Fibroblast of skin of back (primary cell): ENCODE results near the gene UROC1.
A peak's percentile ranks its signal among the peaks of the same experiment; 100 is the strongest.

Experiments
- DNase-seq: peaks from one replicate; pipeline ENCODE4 v3.0.0-alpha.2; 2013

Gene UROC1

GRCh38 chr3:126530171-126531050, 12.8 kb upstream of the UROC1 start:
- no peak for DNase-seq

- DNase-seq = no peak
Measured at GRCh38 chr3:126529585-126530170, 12.1 kb upstream of the UROC1 start.

- DNase-seq = no peak
Measured at GRCh38 chr3:126528800-126529541, 11.4 kb upstream of the UROC1 start.

GRCh38 chr3:126528419-126528799, 10.8 kb upstream of the UROC1 start:
- no peak for DNase-seq

GRCh38 chr3:126527455-126528211, 10.1 kb upstream of the UROC1 start:
- no peak for DNase-seq

- no peak for DNase-seq
Measured at GRCh38 chr3:126527006-126527405, 9.4 kb upstream of the UROC1 start.

GRCh38 chr3:126526668-126527005, 9.1 kb upstream of the UROC1 start:
- DNase-seq = no peak

GRCh38 chr3:126525853-126526667, 8.5 kb upstream of the UROC1 start:
- DNase-seq = no peak

GRCh38 chr3:126525091-126525852, 7.7 kb upstream of the UROC1 start:
- no peak for DNase-seq

- DNase-seq = no peak
Measured at GRCh38 chr3:126524429-126524988, 6.9 kb upstream of the UROC1 start.

- peak; percentile 50 for DNase-seq
Measured at GRCh38 chr3:126523745-126524428, 6.3 kb upstream of the UROC1 start, which contains the start of gene CHST13. Gene CHST13 (plus strand): TSS chr3:126524155. CDS start chr3:126524333, 178 bp downstream.

- DNase-seq = peak; percentile 51
Measured at GRCh38 chr3:126522363-126522788, 4.8 kb upstream of the UROC1 start.

- DNase-seq = no peak
Measured at GRCh38 chr3:126521122-126521891, 3.7 kb upstream of the UROC1 start.

- no peak for DNase-seq
Measured at GRCh38 chr3:126519506-126520455, 2.2 kb upstream of the UROC1 start.

- DNase-seq = no peak
Measured at GRCh38 chr3:126518779-126519177, 1.2 kb upstream of the UROC1 start.

- DNase-seq = no peak
Measured at GRCh38 chr3:126517986-126518778, 609 bp upstream of the UROC1 start.

- DNase-seq = no peak
Measured at GRCh38 chr3:126516936-126517290, 660 bp downstream of the UROC1 start.
